Endothelial cell of umbilical vein (primary cell): ENCODE data around the gene NR1H4. TPM values are rescaled to one million over a fixed set of nuclear protein-coding genes. Genes with fewer than 3 reads are reported as not detected.

Experiments
- BruUV-seq: library from RNA; stranded (reverse); fragments of 400-500 nt; replicated peaks from 2 replicates; lab custom pipeline; 2021; lab: Mats Ljungman, UMichigan
- CTCF ChIA-PET: fragments of 300-600, 350-600 bp; sonication (Branson Sonifier 250); formaldehyde crosslinking; loops from one replicate; lab custom pipeline; 2021; ENCODE audit warnings: antibody characterized with exemption, inconsistent platforms; lab: Charles Lee
- POLR2A ChIA-PET: fragments of 300-600, 350-600 bp; sonication (Branson Sonifier 250); formaldehyde crosslinking; loops from one replicate; lab custom pipeline; 2021; ENCODE audit warnings: antibody characterized with exemption, inconsistent platforms; lab: Charles Lee
- DNase-seq: peaks from one replicate; pipeline ENCODE4 v3.0.0-alpha.2; 2011; ENCODE audit warnings: low read depth, low spot score
- FAIRE-seq: peaks from 2 replicates; lab custom pipeline; 2011; peaks lifted over from hg19 to GRCh38; lab: Jason Lieb, UNC
- H2AFZ ChIP-seq: 2 replicates; pipeline ENCODE4 v1.6.0; 2012; ENCODE audit warnings: low read depth, low read length, control low read depth, inconsistent platforms
- H3K27ac ChIP-seq: 2 replicates; pipeline ENCODE4 v1.5.1; 2011; ENCODE audit warnings: low read depth, mild to moderate bottlenecking, control low read depth, low read length, moderate library complexity; ENCODE audit not compliant: insufficient read depth
- H3K27me3 ChIP-seq, 2 experiments: 2 replicates each; pipeline versions ENCODE4 v1.6.0 to v1.6.1; 2011; ENCODE audit warnings: low read length in 2 of 2, mixed read lengths in 1 of 2; ENCODE audit not compliant: control insufficient read depth in 2 of 2, insufficient read depth in 2 of 2
- H3K36me3 ChIP-seq, 2 experiments: 2 replicates in 1 of 2; 3 replicates in 1 of 2; pipeline ENCODE4 v1.5.1; 2011; ENCODE audit warnings: low read length in 2 of 2, mild to moderate bottlenecking in 1 of 2, moderate library complexity in 1 of 2; ENCODE audit not compliant: control insufficient read depth in 2 of 2, insufficient read depth in 2 of 2; ENCODE audit errors: extremely low read depth in 1 of 2
- H3K4me1 ChIP-seq: 3 replicates; pipeline ENCODE4 v1.5.1; 2011; ENCODE audit warnings: mild to moderate bottlenecking, low read length; ENCODE audit not compliant: control insufficient read depth, insufficient read depth; ENCODE audit errors: extremely low read depth
- H3K4me2 ChIP-seq: 2 replicates; pipeline ENCODE4 v1.6.1; 2011; ENCODE audit warnings: low read length, control low read depth, mixed read lengths; ENCODE audit not compliant: insufficient read depth
- H3K4me3 ChIP-seq, 3 experiments: fragments of 200-600 bp in 1 of 3; sonication (generic), shearing (Covaris generic) in 1 of 3; replicated peaks in 1 of 3; 2 replicates each; pipeline ENCODE4 v1.5.1; 2011 to 2016; ENCODE audit warnings: control low read depth in 3 of 3, low read length in 3 of 3, mild to moderate bottlenecking in 2 of 3, inconsistent platforms in 1 of 3, low read depth in 1 of 3, moderate library complexity in 1 of 3; ENCODE audit not compliant: insufficient read depth in 1 of 3
- H3K79me2 ChIP-seq: 2 replicates; pipeline ENCODE4 v1.6.0; 2012; ENCODE audit warnings: low read length, inconsistent platforms; ENCODE audit not compliant: control insufficient read depth, insufficient read depth
- H3K9ac ChIP-seq: replicated peaks from 2 replicates; pipeline ENCODE3; 2011; ENCODE audit warnings: low read length, control low read depth; ENCODE audit not compliant: insufficient read depth; ENCODE audit errors: extremely low read depth
- H3K9me1 ChIP-seq: replicated peaks from 3 replicates; pipeline ENCODE4 v1.6.0; 2011; ENCODE audit warnings: mild to moderate bottlenecking, low read length; ENCODE audit not compliant: control insufficient read depth, insufficient read depth; ENCODE audit errors: extremely low read depth
- H3K9me3 ChIP-seq: replicated peaks from 2 replicates; pipeline ENCODE4 v1.5.1; 2012; ENCODE audit warnings: low read length, inconsistent platforms; ENCODE audit not compliant: control insufficient read depth, insufficient read depth
- H4K20me1 ChIP-seq: replicated peaks from 2 replicates; pipeline ENCODE3; 2011; ENCODE audit warnings: mild to moderate bottlenecking, low read length; ENCODE audit not compliant: control insufficient read depth, insufficient read depth; ENCODE audit errors: extremely low read depth
- CTCF ChIP-seq, 2 donors: IDR thresholded peaks; 1 replicate in 1 of 2; 2 replicates in 1 of 2; pipeline ENCODE4 v1.5.1; 2011; ENCODE audit warnings: low read length in 2 of 2, mild to moderate bottlenecking in 2 of 2, moderate library complexity in 2 of 2, control low read depth in 1 of 2, inconsistent platforms in 1 of 2, low read depth in 1 of 2; ENCODE audit not compliant: insufficient read depth in 1 of 2; ENCODE audit errors: extremely low read depth in 1 of 2
- EZH2 ChIP-seq: IDR thresholded peaks from 2 replicates; pipeline ENCODE4 v1.6.1; 2012; ENCODE audit warnings: borderline replicate concordance, low read depth, mild to moderate bottlenecking, moderate library complexity, low read length, inconsistent platforms; ENCODE audit not compliant: severe bottlenecking
- FOS ChIP-seq: IDR thresholded peaks from 2 replicates; pipeline ENCODE4 v1.6.1; 2011; ENCODE audit warnings: mild to moderate bottlenecking, low read length, moderate library complexity, borderline replicate concordance; ENCODE audit not compliant: insufficient read depth
- GATA2 ChIP-seq: IDR thresholded peaks from 2 replicates; pipeline ENCODE4 v1.7.0; 2011; ENCODE audit warnings: low read depth, mild to moderate bottlenecking, moderate library complexity, mixed read lengths, low read length; ENCODE audit not compliant: insufficient read length, insufficient read depth
- JUN ChIP-seq: IDR thresholded peaks from 2 replicates; pipeline ENCODE4 v1.6.1; 2011; ENCODE audit warnings: borderline replicate concordance, low read depth; ENCODE audit not compliant: insufficient read length, insufficient read depth
- MAX ChIP-seq: IDR thresholded peaks from 2 replicates; pipeline ENCODE4 v1.6.1; 2011; ENCODE audit not compliant: insufficient read depth, insufficient read length
- MYC ChIP-seq: IDR thresholded peaks from one replicate; pipeline ENCODE4 v1.6.1; 2011; ENCODE audit warnings: mild to moderate bottlenecking, low read depth, low read length
- POLR2A ChIP-seq: IDR thresholded peaks from 2 replicates; pipeline ENCODE4 v1.6.1; 2012; ENCODE audit warnings: low read depth, mild to moderate bottlenecking, control low read depth, low read length
- POLR2AphosphoS5 ChIP-seq: IDR thresholded peaks from 2 replicates; pipeline ENCODE4 v1.6.1; 2012; ENCODE audit warnings: low read depth, mild to moderate bottlenecking, control low read depth, low read length, moderate library complexity; ENCODE audit not compliant: insufficient read depth
- dilution Hi-C: fragments of 300-500 bp; cut with MboI; formaldehyde crosslinking; loops from one replicate; pipeline ENCODE4 v1.15.0; 2019; ENCODE audit warnings: low sequenced_read_pairs; ENCODE audit not compliant: extremely low pct_ligation_motif_present
- intact Hi-C: fragments of 100-400 bp; cut with micrococcal nuclease; formaldehyde crosslinking; loops from one replicate; pipeline ENCODE4 v1.10.0; 2022
- polyA plus RNA-seq, 4 experiments: library from polyadenylated mRNA; depleted of rRNA in 3 of 4; stranded (reverse) in 3 of 4; unstranded in 1 of 4; fragments of >200 nt; gene quantifications; 2 replicates each; pipeline versions ENCODE4 v1.2.1 to v1.2.3, GENCODE V29; 2011 to 2012; ENCODE audit warnings: missing spikeins in 1 of 4
- total RNA-seq: library from RNA; stranded (reverse); gene quantifications from 2 replicates; pipeline ENCODE4 v1.2.3, GENCODE V29; 2021

Gene NR1H4
- total and polyA plus RNA-seq, 2 donors (not counting 3 experiments of a cell fraction or from before 2014, with no cell fraction given) = not detected

- no peaks in the 10 kb centered on the region for H4K20me1 ChIP-seq
- dilution Hi-C loops (no loop called here), intact Hi-C loops (no loop called here)
- H3K9ac ChIP-seq = no peak overlapping the region
- BruUV-seq = no TSS peak
- no peak overlapping the region for H3K27ac ChIP-seq
- no peaks in the 10 kb centered on the region for H3K9me1 ChIP-seq
- H3K36me3 ChIP-seq = no peaks in the 10 kb centered on the region
- H3K4me1 ChIP-seq = no peaks in the 10 kb centered on the region
- TF ChIP-seq GATA2 = no peak
- TF ChIP-seq CTCF (IDR thresholded peaks at IDR 0.05; ENCODE audit: extremely low read depth in 1 of 2, insufficient read depth in 1 of 2, low read depth in 1 of 2, low read length in 2 of 2) = no peak
- no peak for TF ChIP-seq POLR2A
- TF ChIP-seq FOS = no peak
- TF ChIP-seq EZH2 = no peak
- TF ChIP-seq POLR2AphosphoS5 = no peak
- TF ChIP-seq JUN = no peak
- TF ChIP-seq MAX = no peak
- no peak for TF ChIP-seq MYC
- H3K79me2 ChIP-seq = no peaks in the 10 kb centered on the region
- POLR2A ChIA-PET = no interaction called here
- CTCF ChIA-PET = no interaction called here
- H2AFZ ChIP-seq = no peak overlapping the region
- H3K27me3 ChIP-seq = no peaks in the 10 kb centered on the region
- H3K9me3 ChIP-seq = no peaks in the 10 kb centered on the region
- no peak overlapping the region for H3K4me2 ChIP-seq
- FAIRE-seq (no peak), DNase-seq (no peak)
- no peak overlapping the region for H3K4me3 ChIP-seq
Observed at GRCh38 chr12:100473050-100473715, 483 bp upstream of the NR1H4 start.
